SK-N-MC (cell line): Measurements from ENCODE around the gene PAM16.

Source experiments
- EZH2 ChIP-seq: fragments of 200-600 bp; sonication (generic); IDR thresholded peaks from one replicate; pipeline ENCODE4 v1.6.1; 2017; ENCODE audit warnings: antibody characterized with exemption
- POLR2AphosphoS5 ChIP-seq: IDR thresholded peaks from 2 replicates; pipeline ENCODE4 v1.6.1; 2012; ENCODE audit warnings: mild to moderate bottlenecking, low read depth, low read length, borderline replicate concordance

DNA sequence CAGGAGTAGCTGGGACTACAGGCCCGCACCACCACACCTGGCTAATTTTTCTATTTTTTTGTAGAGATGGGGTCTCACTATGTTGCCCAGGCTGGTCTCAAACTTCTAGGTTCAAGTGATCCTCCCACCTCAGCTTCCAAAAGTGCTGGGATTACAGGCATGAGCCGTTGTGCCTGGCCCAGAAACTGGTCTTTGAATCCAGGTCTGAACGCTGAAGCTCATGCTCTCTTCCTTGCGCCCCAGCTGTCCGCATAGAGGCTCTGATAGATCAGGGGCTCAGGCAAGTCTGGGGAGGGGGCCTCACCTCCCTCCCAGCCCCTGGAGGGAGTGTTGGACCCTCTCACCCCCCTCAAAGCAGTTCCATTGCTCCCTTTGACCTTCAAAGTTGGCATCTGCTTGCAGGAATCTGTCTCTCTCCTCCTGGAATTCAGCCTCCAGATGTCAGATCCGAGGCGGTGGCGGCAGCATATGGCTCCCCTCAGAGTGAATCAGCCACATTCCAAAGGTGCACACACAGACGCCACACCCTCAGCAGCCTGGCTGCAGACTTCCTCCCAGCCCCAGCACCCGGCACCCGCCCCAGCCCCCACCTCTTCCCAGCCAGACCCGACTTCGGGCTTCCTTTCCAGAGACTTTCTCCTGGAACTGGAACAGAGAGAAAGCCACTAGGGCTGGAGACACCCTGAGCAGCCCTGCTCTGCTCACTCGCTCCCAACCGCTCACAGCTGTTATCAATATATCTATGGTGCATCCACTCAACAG, 52.2 kb downstream of the PAM16 start:
- TF ChIP-seq EZH2 (no peak), POLR2AphosphoS5 (no peak)
